ENCODE data around the gene JAM3.

GRCh38 chr11:134074346-134074745, 5.5 kb downstream of the JAM3 start:
- TF ChIP-seq FOXM1 (IDR thresholded peaks at IDR 0.05; ENCODE audit: borderline replicate concordance, low read depth) (no peak), CREB1 (IDR thresholded peaks at IDR 0.05; ENCODE audit: low read depth) (no peak), EP300 (IDR thresholded peaks at IDR 0.05; ENCODE audit: borderline replicate concordance) (no peak), MAX (IDR thresholded peaks at IDR 0.05) (no peak), CEBPB (IDR thresholded peaks at IDR 0.05) (no peak), ZBTB7A (IDR thresholded peaks at IDR 0.05; ENCODE audit: low read depth) (no peak)
